ENCODE results near the gene VPS4B. TPM values are rescaled to one million over a fixed set of nuclear protein-coding genes. Genes with fewer than 3 reads are reported as not detected.
A peak's percentile ranks its signal among the peaks of the same experiment; 100 is the strongest.

The VPS4B gene
- total and polyA plus RNA-seq, 2 experiments from 2014 or later, result 30.2 to 49.4 TPM

GRCh38 chr18:63465059-63465458, 42.8 kb upstream of the VPS4B start:
- no peaks in the 10 kb centered on the region for H3K79me2 ChIP-seq (replicated peaks; ENCODE audit: insufficient read depth)
- no peaks in the 10 kb centered on the region for H4K20me1 ChIP-seq (replicated peaks; ENCODE audit: insufficient read depth)
- H3K4me3 ChIP-seq, result no peak overlapping the region

More at GRCh38 chr18:63465059-63465458, 42.8 kb upstream of the VPS4B start:
- ATAC-seq (no peak), DNase-seq (ENCODE audit: low spot score) (no peak)
- Histone ChIP-seq H3F3A (replicated peaks; ENCODE audit: low read depth) (no peaks in the 10 kb centered on the region), H2AFZ (0 out of 2 replicates have a peak overlapping the region, but pooled peaks have one; percentile 23), H3K4me2 (no peak overlapping the region), H3K4me1 (ENCODE audit: insufficient read depth) (no peaks in the 10 kb centered on the region), H3K27ac (ENCODE audit: low read depth) (no peak overlapping the region), H3K36me3 (ENCODE audit: insufficient read depth) (no peaks in the 10 kb centered on the region), H3K9me2 (ENCODE audit: insufficient read depth) (no peaks in the 10 kb centered on the region), H3K27me3 (ENCODE audit: insufficient read depth) (no peaks in the 10 kb centered on the region)
- no peaks in the 10 kb centered on the region for H3K9me3 Mint-ChIP-seq
- H3K27me3 Mint-ChIP-seq (ENCODE audit: insufficient read depth, low read depth, poor library complexity), result no peaks in the 10 kb centered on the region
- H3K4me3 Mint-ChIP-seq, result no peak overlapping the region
- H3K36me3 Mint-ChIP-seq (ENCODE audit: low read depth), result no peaks in the 10 kb centered on the region
- TF ChIP-seq, protein P1, sequence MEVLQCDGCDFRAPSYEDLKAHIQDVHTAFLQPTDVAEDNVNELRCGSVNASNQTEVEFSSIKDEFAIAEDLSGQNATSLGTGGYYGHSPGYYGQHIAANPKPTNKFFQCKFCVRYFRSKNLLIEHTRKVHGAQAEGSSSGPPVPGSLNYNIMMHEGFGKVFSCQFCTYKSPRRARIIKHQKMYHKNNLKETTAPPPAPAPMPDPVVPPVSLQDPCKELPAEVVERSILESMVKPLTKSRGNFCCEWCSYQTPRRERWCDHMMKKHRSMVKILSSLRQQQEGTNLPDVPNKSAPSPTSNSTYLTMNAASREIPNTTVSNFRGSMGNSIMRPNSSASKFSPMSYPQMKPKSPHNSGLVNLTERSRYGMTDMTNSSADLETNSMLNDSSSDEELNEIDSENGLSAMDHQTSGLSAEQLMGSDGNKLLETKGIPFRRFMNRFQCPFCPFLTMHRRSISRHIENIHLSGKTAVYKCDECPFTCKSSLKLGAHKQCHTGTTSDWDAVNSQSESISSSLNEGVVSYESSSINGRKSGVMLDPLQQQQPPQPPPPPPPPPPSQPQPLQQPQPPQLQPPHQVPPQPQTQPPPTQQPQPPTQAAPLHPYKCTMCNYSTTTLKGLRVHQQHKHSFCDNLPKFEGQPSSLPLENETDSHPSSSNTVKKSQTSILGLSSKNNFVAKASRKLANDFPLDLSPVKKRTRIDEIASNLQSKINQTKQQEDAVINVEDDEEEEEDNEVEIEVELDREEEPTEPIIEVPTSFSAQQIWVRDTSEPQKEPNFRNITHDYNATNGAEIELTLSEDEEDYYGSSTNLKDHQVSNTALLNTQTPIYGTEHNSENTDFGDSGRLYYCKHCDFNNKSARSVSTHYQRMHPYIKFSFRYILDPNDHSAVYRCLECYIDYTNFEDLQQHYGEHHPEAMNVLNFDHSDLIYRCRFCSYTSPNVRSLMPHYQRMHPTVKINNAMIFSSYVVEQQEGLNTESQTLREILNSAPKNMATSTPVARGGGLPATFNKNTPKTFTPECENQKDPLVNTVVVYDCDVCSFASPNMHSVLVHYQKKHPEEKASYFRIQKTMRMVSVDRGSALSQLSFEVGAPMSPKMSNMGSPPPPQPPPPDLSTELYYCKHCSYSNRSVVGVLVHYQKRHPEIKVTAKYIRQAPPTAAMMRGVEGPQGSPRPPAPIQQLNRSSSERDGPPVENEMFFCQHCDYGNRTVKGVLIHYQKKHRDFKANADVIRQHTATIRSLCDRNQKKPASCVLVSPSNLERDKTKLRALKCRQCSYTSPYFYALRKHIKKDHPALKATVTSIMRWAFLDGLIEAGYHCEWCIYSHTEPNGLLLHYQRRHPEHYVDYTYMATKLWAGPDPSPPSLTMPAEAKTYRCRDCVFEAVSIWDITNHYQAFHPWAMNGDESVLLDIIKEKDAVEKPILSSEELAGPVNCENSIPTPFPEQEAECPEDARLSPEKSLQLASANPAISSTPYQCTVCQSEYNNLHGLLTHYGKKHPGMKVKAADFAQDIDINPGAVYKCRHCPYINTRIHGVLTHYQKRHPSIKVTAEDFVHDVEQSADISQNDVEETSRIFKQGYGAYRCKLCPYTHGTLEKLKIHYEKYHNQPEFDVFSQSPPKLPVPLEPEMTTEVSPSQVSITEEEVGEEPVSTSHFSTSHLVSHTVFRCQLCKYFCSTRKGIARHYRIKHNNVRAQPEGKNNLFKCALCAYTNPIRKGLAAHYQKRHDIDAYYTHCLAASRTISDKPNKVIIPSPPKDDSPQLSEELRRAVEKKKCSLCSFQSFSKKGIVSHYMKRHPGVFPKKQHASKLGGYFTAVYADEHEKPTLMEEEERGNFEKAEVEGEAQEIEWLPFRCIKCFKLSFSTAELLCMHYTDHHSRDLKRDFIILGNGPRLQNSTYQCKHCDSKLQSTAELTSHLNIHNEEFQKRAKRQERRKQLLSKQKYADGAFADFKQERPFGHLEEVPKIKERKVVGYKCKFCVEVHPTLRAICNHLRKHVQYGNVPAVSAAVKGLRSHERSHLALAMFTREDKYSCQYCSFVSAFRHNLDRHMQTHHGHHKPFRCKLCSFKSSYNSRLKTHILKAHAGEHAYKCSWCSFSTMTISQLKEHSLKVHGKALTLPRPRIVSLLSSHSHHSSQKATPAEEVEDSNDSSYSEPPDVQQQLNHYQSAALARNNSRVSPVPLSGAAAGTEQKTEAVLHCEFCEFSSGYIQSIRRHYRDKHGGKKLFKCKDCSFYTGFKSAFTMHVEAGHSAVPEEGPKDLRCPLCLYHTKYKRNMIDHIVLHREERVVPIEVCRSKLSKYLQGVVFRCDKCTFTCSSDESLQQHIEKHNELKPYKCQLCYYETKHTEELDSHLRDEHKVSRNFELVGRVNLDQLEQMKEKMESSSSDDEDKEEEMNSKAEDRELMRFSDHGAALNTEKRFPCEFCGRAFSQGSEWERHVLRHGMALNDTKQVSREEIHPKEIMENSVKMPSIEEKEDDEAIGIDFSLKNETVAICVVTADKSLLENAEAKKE (CRISPR knock-in tag; IDR thresholded peaks at IDR 0.05), result no peak
- no peak for TF ChIP-seq REST (IDR thresholded peaks at IDR 0.05; ENCODE audit: unreplicated experiment)
- no peak for TF ChIP-seq CTCF (conservative IDR thresholded peaks at IDR 0.05; ENCODE audit: low read depth in 2 of 2)
- TF ChIP-seq ETS1 (IDR thresholded peaks at IDR 0.05), result no peak
- no peak for TF ChIP-seq NANOG (IDR thresholded peaks at IDR 0.05; ENCODE audit: borderline replicate concordance)
- no peak for TF ChIP-seq EZH2 (IDR thresholded peaks at IDR 0.05; ENCODE audit: low read depth, unreplicated experiment)
- no peak for TF ChIP-seq CREB1 (CRISPR knock-in tag; IDR thresholded peaks at IDR 0.05; ENCODE audit: low read depth)
- no peak for TF ChIP-seq JUNB (IDR thresholded peaks at IDR 0.05; ENCODE audit: unreplicated experiment)
- no peak for TF ChIP-seq EZH2phosphoT487 (IDR thresholded peaks at IDR 0.05; ENCODE audit: unreplicated experiment)
- no peaks in the 10 kb centered on the region for H3K4me1 Mint-ChIP-seq
- 0 out of 2 replicates have a peak overlapping the region, but pooled peaks have one; percentile 21 for H3K27ac Mint-ChIP-seq

Measured in GM23338 (cell line).